Caco-2 (cell line): ENCODE results near the gene DHRS1. TPM values are rescaled to one million over a fixed set of nuclear protein-coding genes. Genes with fewer than 3 reads are reported as not detected.

ENCODE experiments used
- BruUV-seq: library from RNA; stranded (reverse); fragments of 400-500 nt; replicated peaks from 2 replicates; lab custom pipeline; 2021; lab: Mats Ljungman, UMichigan
- CTCF ChIA-PET: fragments of 300-600 bp; sonication (Branson Sonifier 250); formaldehyde crosslinking; loops from one replicate; lab custom pipeline; 2022; ENCODE audit warnings: antibody characterized with exemption; lab: Charles Lee
- POLR2A ChIA-PET: fragments of 300-600 bp; sonication (Branson Sonifier 250); formaldehyde crosslinking; loops from one replicate; lab custom pipeline; 2022; ENCODE audit warnings: antibody characterized with exemption; lab: Charles Lee
- DNase-seq, 2 experiments: peaks; one replicate each; pipeline versions ENCODE4 v3.0.0 to v3.0.0-alpha.2; 2020 to 2022
- H3K27me3 ChIP-seq: replicated peaks from 2 replicates; pipeline ENCODE4 v1.6.0; 2011; ENCODE audit warnings: low read length; ENCODE audit not compliant: control insufficient read depth, insufficient read depth
- H3K36me3 ChIP-seq: 2 replicates; pipeline ENCODE4 v1.5.1; 2011; ENCODE audit warnings: low read length; ENCODE audit not compliant: control insufficient read depth, insufficient read depth
- H3K4me1 ChIP-seq: fragments of 250-450 bp; sonication (Bioruptor Pico); 2 replicates; pipeline ENCODE4 v1.5.1; 2020; ENCODE audit warnings: mild to moderate bottlenecking
- H3K4me3 ChIP-seq: 2 replicates; pipeline ENCODE4 v1.5.1; 2011; ENCODE audit warnings: low read depth, mild to moderate bottlenecking, control low read depth, low read length
- H3K9me3 ChIP-seq: fragments of 250-450 bp; sonication (Bioruptor Pico); 2 replicates; pipeline ENCODE4 v1.5.1; 2020; ENCODE audit warnings: mild to moderate bottlenecking, moderate library complexity
- H3K27ac Mint-ChIP-seq: one replicate; pipeline ENCODE4 v1.8.0; 2022; ENCODE audit warnings: mixed read lengths; ENCODE audit not compliant: unreplicated experiment
- H3K27me3 Mint-ChIP-seq: one replicate; pipeline ENCODE4 v1.8.0; 2022; ENCODE audit warnings: mixed read lengths; ENCODE audit not compliant: insufficient read depth, unreplicated experiment
- H3K36me3 Mint-ChIP-seq: one replicate; pipeline ENCODE4 v1.8.0; 2022; ENCODE audit warnings: mild to moderate bottlenecking, mixed read lengths; ENCODE audit not compliant: insufficient read depth, unreplicated experiment
- H3K4me1 Mint-ChIP-seq: one replicate; pipeline ENCODE4 v1.8.0; 2022; ENCODE audit warnings: low read depth, mixed read lengths; ENCODE audit not compliant: unreplicated experiment
- H3K4me3 Mint-ChIP-seq: one replicate; pipeline ENCODE4 v1.8.0; 2022; ENCODE audit warnings: mild to moderate bottlenecking, moderate library complexity, mixed read lengths; ENCODE audit not compliant: unreplicated experiment
- H3K9me3 Mint-ChIP-seq: one replicate; pipeline ENCODE4 v1.8.0; 2022; ENCODE audit warnings: mixed read lengths; ENCODE audit not compliant: unreplicated experiment
- CTCF ChIP-seq, 2 experiments: fragments of 200-600 bp in 1 of 2; IDR thresholded peaks; 1 replicate in 1 of 2; 2 replicates in 1 of 2; pipeline versions ENCODE4 v1.5.1 to v1.8.0; 2011 to 2022; ENCODE audit warnings: antibody characterized with exemption in 1 of 2, control low read depth in 1 of 2, inconsistent platforms in 1 of 2, low read depth in 1 of 2, low read length in 1 of 2, mild to moderate bottlenecking in 1 of 2, moderate library complexity in 1 of 2; ENCODE audit not compliant: insufficient read depth in 1 of 2, severe bottlenecking in 1 of 2, unreplicated experiment in 1 of 2
- intact Hi-C: fragments of 100-400 bp; cut with micrococcal nuclease; formaldehyde crosslinking; loops from one replicate; pipeline ENCODE4 v1.10.0; 2022; ENCODE audit not compliant: unreplicated experiment
- total RNA-seq: library from RNA; stranded (reverse); gene quantifications from 2 replicates; pipeline ENCODE4 v1.2.3, GENCODE V29; 2022

The DHRS1 gene
- total RNA-seq, 1 experiment from 2014 or later: 18.1 TPM

- no peaks in the 10 kb centered on the region for H3K27me3 Mint-ChIP-seq
- no peak overlapping the region for H3K4me3 Mint-ChIP-seq
- Histone ChIP-seq H3K4me1 (peaks cover 12% of the 10 kb centered on the region; the same call in 1 of the 2 replicates), H3K36me3 (no peaks in the 10 kb centered on the region), H3K4me3 (no peak overlapping the region), H3K9me3 (no peaks in the 10 kb centered on the region), H3K27me3 (no peaks in the 10 kb centered on the region)
- BruUV-seq: no TSS peak
- CTCF ChIA-PET: interaction anchor here (1.1 kb wide), 1 partner anchor 21 kb away, joined by 3 read pairs; the partner anchor contains the start of gene TINF2
- peaks cover 6% of the 10 kb centered on the region for H3K36me3 Mint-ChIP-seq
- no peaks in the 10 kb centered on the region for H3K9me3 Mint-ChIP-seq
- H3K27ac Mint-ChIP-seq: peak overlapping the region; percentile 50
- no peak for TF ChIP-seq CTCF (IDR thresholded peaks at IDR 0.05; ENCODE audit: insufficient read depth in 1 of 2, low read depth in 1 of 2, low read length in 1 of 2, severe bottlenecking in 1 of 2, unreplicated experiment in 1 of 2)
- POLR2A ChIA-PET: interaction anchor here (1.8 kb wide), 1 partner anchor 21 kb away, joined by 5 read pairs; the partner anchor contains the start of gene TINF2
- no peaks in the 10 kb centered on the region for H3K4me1 Mint-ChIP-seq
- intact Hi-C loops: no loop called here
- no peak for DNase-seq
These were observed 35.7 kb downstream of the DHRS1 start for GRCh38 chr14:24263848-24264247.

GRCh38 chr14:24262821-24263733, 36.5 kb downstream of the DHRS1 start, which contains the start of gene TGM1:
Gene TGM1, minus strand, starts transcription at chr14:24263177. Its CDS starts 825 bp downstream, at chr14:24262352.
- no TSS peak for BruUV-seq
- no peaks in the 10 kb centered on the region for H3K9me3 ChIP-seq
- H3K4me1 Mint-ChIP-seq: no peaks in the 10 kb centered on the region
- H3K27ac Mint-ChIP-seq: peak within 1 kb of the TSS; percentile 50
- DNase-seq: peak; percentile 36 to 47
- no peaks in the 10 kb centered on the region for H3K36me3 ChIP-seq
- H3K9me3 Mint-ChIP-seq: no peaks in the 10 kb centered on the region
- no peak for TF ChIP-seq CTCF (IDR thresholded peaks at IDR 0.05; ENCODE audit: insufficient read depth in 1 of 2, low read depth in 1 of 2, low read length in 1 of 2, severe bottlenecking in 1 of 2, unreplicated experiment in 1 of 2)
- ChIA-PET POLR2A (interaction anchor here (1.8 kb wide), 1 partner anchor 21 kb away, joined by 5 read pairs; the partner anchor contains the start of gene TINF2), CTCF (interaction anchor here (1.1 kb wide), 1 partner anchor 20 kb away, joined by 3 read pairs; the partner anchor contains the start of gene TINF2)
- peaks cover 12% of the 10 kb centered on the region; the same call in 1 of the 2 replicates for H3K4me1 ChIP-seq
- H3K27me3 ChIP-seq: no peaks in the 10 kb centered on the region
- no peak within 1 kb of the TSS for H3K4me3 Mint-ChIP-seq
- H3K4me3 ChIP-seq: no peak within 1 kb of the TSS
- peaks cover 6% of the 10 kb centered on the region for H3K36me3 Mint-ChIP-seq
- intact Hi-C loops: no loop called here
- no peaks in the 10 kb centered on the region for H3K27me3 Mint-ChIP-seq

GRCh38 chr14:24261969-24262327, 37.6 kb downstream of the DHRS1 start:
- Histone ChIP-seq H3K4me3 (no peak overlapping the region), H3K27me3 (no peaks in the 10 kb centered on the region), H3K36me3 (no peaks in the 10 kb centered on the region), H3K4me1 (peaks cover 12% of the 10 kb centered on the region; the same call in 1 of the 2 replicates), H3K9me3 (no peaks in the 10 kb centered on the region)
- BruUV-seq: no TSS peak
- ChIA-PET CTCF (interaction anchor here (1.7 kb wide), 1 partner anchor 9 kb away, joined by 3 read pairs; no protein-coding TSS in a partner anchor), POLR2A (interaction anchor here (1.1 kb wide), 1 partner anchor 9 kb away, joined by 4 read pairs; the partner anchor contains the start of gene RABGGTA)
- Mint-ChIP-seq H3K27me3 (no peaks in the 10 kb centered on the region), H3K36me3 (peaks cover under 1% of the 10 kb centered on the region), H3K27ac (no peak overlapping the region), H3K9me3 (no peaks in the 10 kb centered on the region), H3K4me1 (no peaks in the 10 kb centered on the region), H3K4me3 (no peak overlapping the region)
- intact Hi-C loops: no loop called here
- DNase-seq: no peak
- no peak for TF ChIP-seq CTCF (IDR thresholded peaks at IDR 0.05; ENCODE audit: insufficient read depth in 1 of 2, low read depth in 1 of 2, low read length in 1 of 2, severe bottlenecking in 1 of 2, unreplicated experiment in 1 of 2)
